GM21360 (cell line): ENCODE results near the gene GSG1L2.

ENCODE experiments used
- ATAC-seq: cut with Tn5 transposase; IDR thresholded peaks from one replicate; pipeline ENCODE4 v1.9.1; 2021; ENCODE audit warnings: mild to moderate bottlenecking, moderate library complexity; ENCODE audit not compliant: unreplicated experiment

The GSG1L2 gene

GRCh38 chr17:9825641-9826150 lies 3.8 kb upstream of the GSG1L2 start, which contains the start of gene GLP2R:
TSS of gene GLP2R (plus strand) at chr17:9825924. CDS start at chr17:9826064, 140 bp downstream.
- no peak for ATAC-seq

GRCh38 chr17:9824797-9825338 lies 3.0 kb upstream of the GSG1L2 start:
- ATAC-seq = no peak

DNA sequence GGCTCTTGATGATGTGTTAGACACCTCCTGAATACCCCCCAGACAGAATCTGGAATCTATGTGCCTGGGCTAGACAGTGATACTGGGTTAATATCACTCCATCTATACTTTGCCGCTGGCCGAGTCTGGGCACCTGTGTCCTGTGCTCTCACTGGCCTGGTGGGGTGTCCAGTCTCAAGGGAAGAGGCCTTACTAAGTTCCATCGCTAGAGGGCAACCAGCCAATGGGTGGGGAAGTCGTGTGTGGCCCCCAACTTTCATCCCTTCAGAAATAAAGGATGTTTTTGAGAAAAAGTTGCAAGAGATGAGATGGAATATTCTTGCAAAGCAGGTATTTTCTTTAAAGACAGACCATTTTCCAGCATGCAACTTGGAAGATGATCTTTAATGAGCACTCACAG lies 2.2 kb upstream of the GSG1L2 start:
- no peak for ATAC-seq

- ATAC-seq = no peak
Measured at GRCh38 chr17:9820448-9820847, 1.4 kb downstream of the GSG1L2 start.

DNA sequence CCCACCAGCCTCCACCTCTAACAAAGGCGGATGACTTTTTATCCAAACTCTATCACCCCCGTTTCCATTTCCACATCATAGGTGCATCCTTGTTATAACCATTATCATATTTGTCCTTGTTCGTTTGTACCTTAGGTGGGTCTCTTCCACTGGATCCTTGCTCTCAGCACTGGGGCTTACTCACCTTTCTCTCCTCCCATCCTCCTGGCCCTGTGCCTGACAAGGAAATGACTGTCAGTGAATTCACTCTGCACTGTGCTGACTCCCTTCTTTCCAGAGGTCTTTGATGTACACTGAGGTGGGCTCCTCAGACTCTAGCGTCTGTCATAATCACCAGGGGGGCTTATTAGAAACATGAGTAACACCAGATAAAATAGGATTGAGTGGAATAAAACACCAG lies 3.1 kb downstream of the GSG1L2 start:
- no peak for ATAC-seq

- ATAC-seq = no peak
Measured at GRCh38 chr17:9817086-9817485, 4.8 kb downstream of the GSG1L2 start.

DNA sequence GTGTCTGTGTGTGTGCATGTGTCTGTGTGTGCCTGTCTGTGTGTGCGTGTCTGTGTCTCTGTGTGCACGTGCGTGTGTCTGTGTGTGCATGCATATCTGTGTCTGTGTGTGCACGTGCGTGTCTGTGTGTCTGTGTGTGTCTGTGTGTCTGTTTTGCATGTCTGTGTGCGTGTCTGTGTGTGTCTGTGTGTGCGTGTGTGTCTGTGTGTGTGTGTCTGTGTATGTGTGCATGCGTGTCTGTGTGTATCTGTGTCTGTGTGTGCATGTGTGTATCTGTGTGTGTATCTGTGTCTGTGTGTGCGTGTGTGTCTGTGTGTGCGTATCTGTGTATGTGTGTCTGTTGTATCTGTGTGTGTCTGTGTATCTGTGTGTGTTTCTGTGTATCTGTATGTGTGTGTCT lies 5.4 kb downstream of the GSG1L2 start:
- ATAC-seq = no peak

DNA sequence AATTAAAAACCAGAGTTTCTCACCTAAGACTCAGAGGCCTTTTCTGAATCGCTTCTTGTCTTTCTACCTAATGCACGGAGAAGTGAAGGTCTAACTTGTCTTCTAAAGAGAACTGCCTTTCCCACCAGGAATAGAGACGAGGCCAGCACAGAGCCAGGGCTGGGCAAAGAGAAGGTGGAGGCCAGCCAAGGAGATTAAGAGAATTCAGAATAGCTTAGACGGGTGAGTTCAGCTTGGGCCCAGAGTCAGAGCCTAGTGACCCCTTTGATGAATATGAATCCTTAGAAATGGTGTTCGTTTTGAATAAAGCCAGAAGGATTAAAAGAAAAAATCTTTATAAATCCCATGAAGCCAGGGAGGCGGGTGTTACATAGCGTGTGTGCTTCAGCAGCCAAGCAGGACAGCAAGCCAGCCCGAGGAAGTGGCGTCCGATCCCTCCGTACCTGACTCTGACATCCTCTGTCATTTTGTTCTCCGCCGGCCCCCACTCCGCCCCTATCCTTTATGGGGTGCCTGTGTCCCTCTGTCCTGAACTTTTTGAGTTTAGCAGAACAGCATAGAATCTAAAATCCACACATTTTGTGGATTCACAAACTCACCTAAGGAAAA lies 7.4 kb downstream of the GSG1L2 start:
- no peak for ATAC-seq

GRCh38 chr17:9813166-9813565 lies 8.7 kb downstream of the GSG1L2 start:
- ATAC-seq = no peak

DNA sequence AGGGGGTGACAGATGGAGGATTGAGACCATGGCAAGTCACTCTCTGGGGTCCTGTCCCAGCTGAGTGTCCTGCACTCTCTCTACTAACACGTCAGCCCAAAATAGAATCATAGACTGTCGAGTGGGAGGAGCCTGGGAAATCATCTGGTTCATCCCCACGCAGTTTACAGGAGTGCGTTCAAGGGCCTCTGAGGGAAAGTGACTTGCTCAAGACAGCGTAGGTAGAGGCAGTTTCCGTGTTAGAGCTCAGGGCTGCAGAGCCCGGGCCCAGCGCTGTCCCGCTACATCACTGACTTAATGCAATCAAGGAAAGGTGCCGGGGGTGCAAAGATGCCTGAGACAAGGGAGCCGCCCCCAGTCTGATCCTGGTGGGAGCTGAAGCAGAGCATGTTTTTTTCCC lies 10.3 kb downstream of the GSG1L2 start:
- no peak for ATAC-seq

- ATAC-seq = no peak
Measured at GRCh38 chr17:9811086-9811485, 10.8 kb downstream of the GSG1L2 start.

DNA sequence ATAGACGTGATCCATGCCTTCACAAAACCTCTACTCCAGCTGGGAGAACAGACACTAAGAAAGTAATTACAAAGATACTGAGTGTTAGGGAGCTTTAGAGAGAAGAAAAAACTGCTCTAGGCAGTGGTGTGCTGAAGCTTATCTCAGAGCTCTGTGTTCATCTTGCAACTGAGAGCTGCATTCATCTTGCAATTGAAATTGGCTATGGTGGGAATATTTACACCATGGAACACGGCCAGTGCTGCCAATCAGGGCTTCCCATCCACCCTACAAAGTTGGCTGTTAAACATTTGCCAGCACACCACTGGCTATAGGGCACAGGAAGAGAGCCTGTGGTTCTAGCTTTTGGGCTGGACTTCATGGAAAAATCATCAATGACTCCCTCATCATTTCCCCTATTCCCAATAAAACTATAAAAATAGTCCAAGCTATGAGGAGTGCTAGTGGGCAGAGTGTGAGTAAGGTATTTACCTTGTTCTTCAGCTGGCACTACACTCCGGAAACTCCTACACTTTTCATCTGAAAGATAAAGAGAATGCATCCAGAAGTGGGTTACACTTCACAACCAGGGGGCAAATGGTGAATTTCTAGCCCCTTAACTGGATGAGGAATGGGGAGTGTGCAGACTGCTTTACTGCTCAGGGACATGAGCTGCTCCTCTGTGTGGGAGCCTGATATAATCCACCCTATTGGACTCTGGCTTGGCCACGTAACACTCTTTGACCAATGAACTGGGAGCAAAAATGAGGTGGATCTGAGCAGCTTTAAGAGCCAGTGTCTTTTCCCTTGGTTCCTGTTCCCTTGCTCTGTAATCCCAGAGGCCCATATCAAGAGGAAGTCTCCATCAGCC lies 11.6 kb downstream of the GSG1L2 start:
- no peak for ATAC-seq

- ATAC-seq = no peak
Measured at GRCh38 chr17:9809409-9809808, 12.5 kb downstream of the GSG1L2 start.

- ATAC-seq = no peak
Measured at GRCh38 chr17:9806699-9807098, 15.2 kb downstream of the GSG1L2 start.

- no peak for ATAC-seq
Measured at GRCh38 chr17:9805769-9806168, 16.1 kb downstream of the GSG1L2 start.

GRCh38 chr17:9802697-9803096 lies 19.2 kb downstream of the GSG1L2 start:
- no peak for ATAC-seq

GRCh38 chr17:9802294-9802693 lies 19.6 kb downstream of the GSG1L2 start:
- ATAC-seq = no peak

- ATAC-seq = no peak
Measured at GRCh38 chr17:9801505-9801904, 20.4 kb downstream of the GSG1L2 start.

GRCh38 chr17:9798724-9799123 lies 23.2 kb downstream of the GSG1L2 start:
- no peak for ATAC-seq

- ATAC-seq = no peak
Measured at GRCh38 chr17:9798008-9798407, 23.9 kb downstream of the GSG1L2 start.

GRCh38 chr17:9792181-9792840 lies 29.6 kb downstream of the GSG1L2 start:
- ATAC-seq = no peak
